Vagina (tissue), 2 donors: Measurements from ENCODE around the gene UBASH3B.

Experiments
- POLR2A ChIP-seq, 2 donors: fragments of 450-650 bp; IDR thresholded peaks; one replicate each; pipeline ENCODE4 v1.6.1; 2017; ENCODE audit warnings: antibody characterized with exemption in 2 of 2, mild to moderate bottlenecking in 2 of 2, moderate library complexity in 2 of 2
- POLR2AphosphoS5 ChIP-seq, 2 donors: sonication (generic); formaldehyde crosslinking; IDR thresholded peaks; one replicate each; pipeline ENCODE4 v1.9.0; 2017; ENCODE audit warnings: antibody characterized with exemption in 2 of 2, mild to moderate bottlenecking in 2 of 2, low read depth in 1 of 2; ENCODE audit not compliant: insufficient read depth in 1 of 2
- TF ChIP-seq, protein P1 (sequence below), 3 experiments: fragments of 450-650 bp in 2 of 3; fragments of 200-600 bp in 1 of 3; sonication (generic) in 1 of 3; IDR thresholded peaks; one replicate each; pipeline ENCODE4 v1.5.1; 2017 to 2019; ENCODE audit warnings: antibody characterized with exemption in 3 of 3, mild to moderate bottlenecking in 2 of 3, moderate library complexity in 2 of 3

DNA sequence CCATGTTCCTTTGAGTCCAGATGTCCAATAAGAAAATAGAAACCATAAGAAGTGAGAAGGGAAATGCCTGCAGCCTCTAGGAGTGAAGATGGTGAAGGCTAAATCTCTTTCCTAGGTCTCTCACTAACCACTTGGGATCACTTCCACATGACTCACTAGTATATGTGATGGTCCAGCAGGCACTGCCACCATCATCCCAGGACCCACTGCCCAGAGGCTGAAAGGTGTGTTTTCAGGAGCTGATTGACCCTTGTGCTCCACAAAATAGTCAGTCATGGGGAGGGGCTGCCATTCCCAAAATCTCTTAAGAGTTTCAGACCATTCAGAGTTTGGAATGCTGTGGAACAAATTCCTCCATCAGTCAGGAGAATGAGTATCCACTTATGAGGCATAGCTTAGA, 22.9 kb downstream of the UBASH3B start:
- TF ChIP-seq, protein P1, sequence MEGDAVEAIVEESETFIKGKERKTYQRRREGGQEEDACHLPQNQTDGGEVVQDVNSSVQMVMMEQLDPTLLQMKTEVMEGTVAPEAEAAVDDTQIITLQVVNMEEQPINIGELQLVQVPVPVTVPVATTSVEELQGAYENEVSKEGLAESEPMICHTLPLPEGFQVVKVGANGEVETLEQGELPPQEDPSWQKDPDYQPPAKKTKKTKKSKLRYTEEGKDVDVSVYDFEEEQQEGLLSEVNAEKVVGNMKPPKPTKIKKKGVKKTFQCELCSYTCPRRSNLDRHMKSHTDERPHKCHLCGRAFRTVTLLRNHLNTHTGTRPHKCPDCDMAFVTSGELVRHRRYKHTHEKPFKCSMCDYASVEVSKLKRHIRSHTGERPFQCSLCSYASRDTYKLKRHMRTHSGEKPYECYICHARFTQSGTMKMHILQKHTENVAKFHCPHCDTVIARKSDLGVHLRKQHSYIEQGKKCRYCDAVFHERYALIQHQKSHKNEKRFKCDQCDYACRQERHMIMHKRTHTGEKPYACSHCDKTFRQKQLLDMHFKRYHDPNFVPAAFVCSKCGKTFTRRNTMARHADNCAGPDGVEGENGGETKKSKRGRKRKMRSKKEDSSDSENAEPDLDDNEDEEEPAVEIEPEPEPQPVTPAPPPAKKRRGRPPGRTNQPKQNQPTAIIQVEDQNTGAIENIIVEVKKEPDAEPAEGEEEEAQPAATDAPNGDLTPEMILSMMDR (IDR thresholded peaks at IDR 0.05): no peak
- TF ChIP-seq POLR2A (IDR thresholded peaks at IDR 0.05): no peak
- TF ChIP-seq POLR2AphosphoS5 (IDR thresholded peaks at IDR 0.05; ENCODE audit: insufficient read depth in 1 of 2, low read depth in 1 of 2): no peak
